GM10266 (cell line): ENCODE results near the gene RELT.

Experiments used
- DNase-seq: peaks from one replicate; pipeline ENCODE4 v3.0.0; 2012; ENCODE audit errors: extremely low spot score
- CTCF ChIP-seq: IDR thresholded peaks from 2 replicates; pipeline ENCODE4 v1.5.1; 2012; ENCODE audit warnings: mild to moderate bottlenecking, low read depth; ENCODE audit not compliant: control insufficient read depth, insufficient read depth; ENCODE audit errors: missing control alignments

Gene RELT

GRCh38 chr11:73397468-73398131 is 21.4 kb downstream of the RELT start:
- no peak for DNase-seq
- no peak for TF ChIP-seq CTCF

- DNase-seq = peak; percentile 18
- no peak for TF ChIP-seq CTCF
These were observed 21.9 kb downstream of the RELT start for GRCh38 chr11:73398132-73398526.

- DNase-seq = no peak
- no peak for TF ChIP-seq CTCF
These were observed 22.5 kb downstream of the RELT start for GRCh38 chr11:73398721-73399120.

GRCh38 chr11:73399159-73399590 is 23.0 kb downstream of the RELT start:
- no peak for TF ChIP-seq CTCF

GRCh38 chr11:73399636-73400035 is 23.4 kb downstream of the RELT start:
- DNase-seq = no peak
- no peak for TF ChIP-seq CTCF

More at GRCh38 chr11:73399159-73399590, 23.0 kb downstream of the RELT start:
- no peak for DNase-seq

GRCh38 chr11:73400293-73400692 is 24.1 kb downstream of the RELT start:
- no peak for TF ChIP-seq CTCF

GRCh38 chr11:73401217-73401923 is 25.2 kb downstream of the RELT start:
- DNase-seq = peak; percentile 12

More at GRCh38 chr11:73400293-73400692, 24.1 kb downstream of the RELT start:
- DNase-seq = no peak

More at GRCh38 chr11:73401217-73401923, 25.2 kb downstream of the RELT start:
- no peak for TF ChIP-seq CTCF
